HG02943 (cell line): ENCODE results near the gene MYCBP.
A peak's percentile ranks its signal among the peaks of the same experiment; 100 is the strongest.
"Not testable (repeated sequence)": the region's sequence is repeated elsewhere in the genome, so short reads cannot be mapped to it uniquely, and the experiment has no call there.

Source experiments
- ATAC-seq: cut with Tn5 transposase; IDR thresholded peaks from one replicate; pipeline ENCODE4 v1.9.1; 2021; ENCODE audit warnings: mild to moderate bottlenecking, low read depth, moderate library complexity; ENCODE audit not compliant: unreplicated experiment

MYCBP gene

DNA sequence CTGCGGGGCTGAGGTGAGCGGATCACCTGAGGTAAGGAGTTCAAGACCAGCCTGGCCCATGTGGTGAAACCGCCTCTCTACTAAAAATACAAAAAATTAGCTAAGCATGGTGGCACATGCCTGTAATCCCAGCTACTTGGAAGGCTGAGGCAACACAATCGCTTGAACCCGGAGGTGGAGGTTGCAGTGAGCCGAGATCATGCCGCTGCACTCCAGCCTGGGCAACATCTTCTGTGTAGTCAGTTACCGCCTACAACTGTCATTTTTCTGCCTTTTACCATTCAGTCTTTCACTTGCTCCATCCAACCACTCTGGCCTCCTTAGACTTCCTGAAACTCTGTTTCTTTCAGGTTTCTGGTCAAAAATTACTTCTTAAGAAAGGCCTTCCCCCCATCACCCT lies 2.2 kb downstream of the MYCBP start:
- no peak for ATAC-seq

DNA sequence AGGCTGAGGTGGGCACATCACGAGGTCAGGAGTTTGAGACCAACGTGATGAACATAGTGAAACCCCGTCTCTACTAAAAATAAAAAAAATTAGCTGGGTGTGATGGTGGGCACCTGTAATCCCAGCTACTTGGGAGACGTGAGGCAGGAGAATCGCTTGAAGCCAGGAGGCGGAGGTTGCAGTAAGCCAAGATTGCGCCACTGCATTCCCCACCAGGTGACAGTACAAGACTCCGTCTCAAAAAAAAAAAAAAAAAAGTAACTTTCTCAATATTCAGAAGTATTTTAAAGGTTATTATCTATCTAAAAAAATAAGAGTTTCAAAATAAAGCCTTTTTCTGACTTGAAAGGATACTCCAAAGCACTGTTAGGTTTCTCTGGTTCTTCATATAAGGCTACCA lies 5.9 kb downstream of the MYCBP start:
- ATAC-seq = no peak

DNA sequence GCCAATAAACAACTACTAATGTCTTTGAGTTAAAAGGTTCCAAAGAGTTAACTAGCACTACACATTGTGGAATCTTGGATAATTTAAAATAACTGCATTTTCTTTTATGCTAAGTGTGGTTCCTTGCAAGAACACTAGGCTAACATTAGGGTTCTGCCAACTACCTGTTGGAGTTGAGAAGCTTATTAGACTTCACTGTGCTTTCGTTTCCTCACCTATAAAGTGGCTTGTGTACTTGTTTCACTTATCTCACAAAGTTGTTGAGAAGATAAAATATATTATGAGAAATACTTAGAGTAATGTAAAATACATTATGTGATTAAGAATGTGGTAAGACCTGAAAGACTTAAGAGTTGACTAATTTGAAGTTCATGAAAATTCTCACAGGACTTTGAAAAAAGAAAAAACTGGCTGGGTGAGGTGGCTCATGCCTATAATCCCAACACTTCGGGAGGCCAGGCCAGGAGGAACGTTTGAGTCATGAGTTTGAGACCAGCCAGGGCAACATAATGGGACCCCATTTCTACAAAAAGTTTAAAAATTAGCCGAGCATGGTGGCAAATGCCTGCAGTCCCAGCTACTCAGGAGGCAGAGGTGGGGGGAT lies 7.9 kb downstream of the MYCBP start:
- ATAC-seq = no peak

DNA sequence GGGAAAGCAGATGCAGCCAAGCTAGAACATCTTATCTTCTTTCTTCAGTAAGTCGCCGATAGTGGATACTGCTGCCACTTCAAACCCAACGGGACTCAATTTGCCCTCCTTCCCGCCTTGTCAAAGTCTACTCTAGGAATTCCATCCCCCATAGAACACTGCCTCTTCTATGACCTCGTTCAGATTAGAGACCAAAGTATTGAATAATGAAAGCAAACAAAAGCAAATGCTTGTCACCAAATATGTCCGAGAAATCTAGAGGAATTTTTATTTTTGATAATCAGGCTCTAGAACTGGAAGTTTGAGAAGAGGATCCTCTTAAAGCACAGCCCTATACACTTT lies 12.7 kb downstream of the MYCBP start:
- ATAC-seq = no peak

DNA sequence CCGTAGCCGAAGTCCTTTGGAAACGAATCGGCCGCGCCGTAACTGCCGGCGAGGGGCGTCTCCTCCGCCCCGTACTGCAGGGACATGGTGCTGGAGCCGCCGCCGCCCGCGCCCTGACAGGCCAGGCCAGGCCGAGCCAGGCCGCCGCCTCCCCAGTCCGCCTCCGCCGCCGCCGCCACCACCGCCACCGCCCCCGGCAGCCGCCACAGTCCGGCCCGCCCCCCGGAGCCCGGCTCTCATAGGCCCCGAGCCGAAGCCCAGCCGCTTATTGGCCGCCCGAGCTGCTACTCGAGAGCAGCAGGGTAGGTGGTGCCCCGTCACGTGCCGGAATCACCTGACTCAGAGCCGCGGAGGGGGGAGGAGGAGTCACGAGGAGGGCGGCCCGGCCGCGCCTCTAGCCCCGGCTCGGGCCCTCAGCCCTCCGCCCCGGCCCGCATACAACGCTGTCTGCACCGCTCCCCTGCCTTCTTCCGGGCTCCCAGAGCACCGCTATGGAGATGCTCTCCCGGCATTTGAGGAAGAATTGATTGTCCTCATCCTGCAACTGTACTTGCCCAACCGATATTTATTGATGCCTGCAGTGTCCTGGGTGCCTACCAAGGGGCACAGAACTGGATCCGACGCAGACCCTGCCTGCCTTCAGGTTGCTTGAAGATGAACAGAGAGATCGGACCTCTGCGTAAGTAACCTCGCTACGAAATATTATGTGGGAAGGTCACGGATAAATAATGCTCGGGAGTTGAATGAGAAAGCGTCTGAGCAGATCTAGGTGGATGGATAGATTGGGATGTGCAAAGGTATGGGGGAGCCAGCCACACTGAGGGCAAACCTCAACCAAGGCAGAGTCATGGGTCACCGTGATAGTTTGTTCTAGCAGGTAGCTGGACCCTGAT lies 13.3 kb downstream of the MYCBP start, which contains the start of gene RRAGC:
TSS of gene RRAGC (minus strand) at position 212 of the 893 bp plus-strand sequence. CDS start at position 86, 126 bp downstream.
- peak; percentile 91 for ATAC-seq

DNA sequence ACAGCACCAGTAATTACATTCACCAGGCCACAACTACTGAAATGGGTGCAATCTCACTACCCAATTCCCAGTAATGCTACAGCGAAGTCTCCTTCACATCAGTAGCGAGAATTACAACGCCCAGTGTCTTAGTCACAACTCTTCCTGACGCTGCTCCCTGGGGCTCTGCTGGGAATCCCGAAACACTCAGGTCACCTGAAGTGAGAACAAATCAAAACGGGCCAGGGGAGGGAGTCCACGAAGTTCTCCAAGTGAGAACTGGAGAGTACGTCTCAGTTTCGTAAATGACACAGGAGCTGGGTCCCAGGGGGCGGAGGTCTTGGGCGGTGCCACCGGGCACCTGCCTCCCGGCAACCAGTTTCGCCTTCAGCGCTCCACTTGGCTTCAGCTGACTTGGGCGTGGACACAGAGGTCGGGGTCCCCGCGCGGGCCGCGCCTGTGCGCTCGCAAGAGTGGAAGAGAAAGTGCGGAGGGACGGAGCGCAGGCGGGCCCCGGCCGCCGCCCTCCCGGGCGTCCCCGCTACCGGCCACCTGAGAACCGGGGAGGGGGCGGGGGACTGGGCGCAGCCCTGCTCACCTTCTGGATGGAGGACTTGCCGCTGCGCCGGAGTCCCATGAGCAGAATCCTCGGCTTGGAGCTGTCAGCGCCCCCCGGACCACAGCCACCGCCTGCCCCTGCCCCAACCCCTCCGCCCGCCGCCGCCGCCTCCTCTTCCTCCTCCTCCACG lies 14.2 kb downstream of the MYCBP start:
- ATAC-seq = peak; percentile 24

DNA sequence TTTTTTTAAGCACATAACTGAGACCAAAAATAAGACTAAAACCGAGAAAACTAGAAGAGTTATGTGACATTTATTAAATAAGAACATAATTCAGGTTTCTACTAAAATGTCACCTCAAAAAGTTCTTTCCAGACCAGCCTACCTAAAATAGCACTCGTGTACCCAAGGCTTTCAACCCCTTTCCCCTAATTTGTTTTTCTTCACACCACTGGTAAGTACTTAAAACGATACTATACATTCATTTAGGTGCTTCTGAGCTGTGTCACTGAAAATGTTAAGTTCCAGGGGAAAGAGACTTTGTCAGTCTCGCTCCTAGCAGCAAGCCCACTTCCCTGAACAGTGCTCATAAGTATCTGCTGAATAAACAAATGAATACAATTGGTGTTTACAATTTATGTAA lies 20.4 kb downstream of the MYCBP start:
- no peak for ATAC-seq

DNA sequence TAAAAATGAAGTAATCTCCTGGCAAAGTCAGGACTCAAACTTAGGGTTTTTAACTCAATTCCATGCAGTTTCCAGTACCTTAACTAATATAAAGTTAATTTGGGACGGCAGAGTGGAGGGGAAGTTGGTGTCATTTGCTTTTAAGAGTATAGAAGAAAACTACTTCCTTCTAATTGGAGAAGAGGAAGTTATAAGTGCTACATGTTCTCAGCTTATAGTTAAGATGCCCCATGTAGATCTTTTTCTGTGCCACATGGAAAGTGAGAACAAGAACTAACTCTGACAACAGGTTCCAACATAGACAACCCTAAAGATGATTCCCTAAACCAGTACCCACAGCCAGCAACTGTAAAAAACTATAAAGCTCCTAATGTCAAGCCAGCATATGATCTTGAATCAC lies 25.1 kb downstream of the MYCBP start:
- ATAC-seq = no peak

DNA sequence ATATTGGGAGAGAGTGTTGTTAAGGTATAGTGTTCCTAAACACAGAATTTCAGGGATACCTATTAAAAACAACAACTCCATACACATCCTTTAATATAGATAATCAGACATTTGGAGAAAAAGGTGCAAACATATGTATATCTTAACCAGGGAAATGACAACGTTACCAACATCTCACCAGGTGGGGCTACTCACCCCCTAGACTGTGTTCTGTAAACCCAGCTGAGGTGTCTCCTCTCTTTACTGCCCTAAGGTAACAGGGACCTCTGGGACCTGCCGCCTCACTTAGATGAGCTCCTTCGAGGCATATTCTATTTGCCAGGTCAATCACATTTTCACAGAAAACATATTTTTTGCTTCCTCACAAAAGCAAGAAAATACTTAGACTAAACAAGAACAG lies 26.9 kb downstream of the MYCBP start:
- no peak for ATAC-seq

DNA sequence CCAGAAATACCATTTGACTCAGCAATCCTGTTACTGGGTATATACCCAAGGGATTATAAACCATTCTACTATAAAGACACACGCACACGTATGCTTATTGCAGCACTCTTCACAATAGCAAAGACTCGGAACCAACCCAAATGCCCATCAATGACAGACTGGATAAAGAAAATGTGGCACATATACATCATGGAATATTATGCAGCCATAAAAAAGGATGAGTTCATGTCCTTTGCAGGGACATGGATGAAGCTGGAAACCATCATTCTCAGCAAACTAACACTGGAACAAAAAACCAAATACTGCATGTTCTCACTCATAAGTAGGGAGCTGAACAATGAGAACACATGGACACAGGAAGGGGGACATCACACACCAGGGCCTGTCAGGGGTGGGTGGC lies 28.1 kb downstream of the MYCBP start:
- not testable (repeated sequence) for ATAC-seq

DNA sequence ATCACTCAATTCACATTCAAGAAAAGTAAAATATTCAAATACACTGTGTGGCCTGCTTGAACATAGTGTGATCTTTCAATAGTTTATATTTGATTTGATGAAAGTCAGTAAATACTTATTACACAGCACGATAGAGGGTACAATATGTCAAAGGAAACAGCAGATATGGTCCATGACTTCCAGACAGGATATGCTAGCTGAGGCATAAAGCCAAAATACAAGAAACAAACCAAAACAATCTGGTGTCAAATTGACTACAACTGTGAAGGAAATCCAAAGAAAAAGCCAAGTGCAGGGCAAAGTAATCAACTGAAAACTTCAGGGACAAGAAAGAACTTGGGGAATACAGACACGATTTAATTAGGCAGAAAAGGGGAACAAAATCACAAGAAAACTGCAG lies 32.9 kb downstream of the MYCBP start:
- no peak for ATAC-seq

DNA sequence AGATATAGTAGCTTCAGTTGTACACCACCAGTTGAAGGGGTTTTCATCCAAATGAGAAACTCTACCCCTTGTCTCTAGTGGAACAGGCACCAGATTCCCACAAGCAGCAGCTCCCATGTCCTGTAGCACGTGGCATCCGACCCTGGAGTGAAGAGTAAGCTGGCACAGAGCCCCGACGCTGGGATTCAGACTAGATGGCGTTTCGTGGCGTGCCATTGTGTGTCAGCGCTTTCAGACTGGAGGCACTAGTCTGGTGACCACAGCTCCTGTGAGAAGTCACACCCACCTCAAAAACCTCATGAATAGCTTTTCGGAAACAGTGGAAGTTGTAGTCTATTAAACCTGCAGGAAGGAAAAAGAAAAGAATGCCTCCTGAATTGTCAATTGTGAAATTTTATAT lies 33.8 kb downstream of the MYCBP start:
- no peak for ATAC-seq

DNA sequence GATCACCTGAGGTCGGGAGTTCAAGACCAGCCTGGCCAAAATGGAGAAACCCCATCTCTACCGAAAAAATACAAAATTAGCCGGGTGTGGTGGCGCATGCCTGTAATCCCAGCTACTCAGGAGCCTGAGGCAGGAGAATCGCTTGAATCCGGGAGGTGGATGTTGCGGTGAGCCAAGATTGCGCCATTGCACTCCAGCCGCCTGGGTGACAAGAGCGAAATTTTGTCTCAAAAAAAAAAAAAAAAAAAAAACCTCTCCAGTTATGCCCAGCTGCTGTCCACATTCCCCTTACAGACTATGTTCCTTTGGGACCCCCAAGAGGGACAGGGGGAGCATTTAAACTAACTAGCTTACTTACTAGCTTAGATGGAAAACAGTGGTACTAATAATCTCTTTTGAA lies 36.8 kb downstream of the MYCBP start:
- not testable (repeated sequence) for ATAC-seq

DNA sequence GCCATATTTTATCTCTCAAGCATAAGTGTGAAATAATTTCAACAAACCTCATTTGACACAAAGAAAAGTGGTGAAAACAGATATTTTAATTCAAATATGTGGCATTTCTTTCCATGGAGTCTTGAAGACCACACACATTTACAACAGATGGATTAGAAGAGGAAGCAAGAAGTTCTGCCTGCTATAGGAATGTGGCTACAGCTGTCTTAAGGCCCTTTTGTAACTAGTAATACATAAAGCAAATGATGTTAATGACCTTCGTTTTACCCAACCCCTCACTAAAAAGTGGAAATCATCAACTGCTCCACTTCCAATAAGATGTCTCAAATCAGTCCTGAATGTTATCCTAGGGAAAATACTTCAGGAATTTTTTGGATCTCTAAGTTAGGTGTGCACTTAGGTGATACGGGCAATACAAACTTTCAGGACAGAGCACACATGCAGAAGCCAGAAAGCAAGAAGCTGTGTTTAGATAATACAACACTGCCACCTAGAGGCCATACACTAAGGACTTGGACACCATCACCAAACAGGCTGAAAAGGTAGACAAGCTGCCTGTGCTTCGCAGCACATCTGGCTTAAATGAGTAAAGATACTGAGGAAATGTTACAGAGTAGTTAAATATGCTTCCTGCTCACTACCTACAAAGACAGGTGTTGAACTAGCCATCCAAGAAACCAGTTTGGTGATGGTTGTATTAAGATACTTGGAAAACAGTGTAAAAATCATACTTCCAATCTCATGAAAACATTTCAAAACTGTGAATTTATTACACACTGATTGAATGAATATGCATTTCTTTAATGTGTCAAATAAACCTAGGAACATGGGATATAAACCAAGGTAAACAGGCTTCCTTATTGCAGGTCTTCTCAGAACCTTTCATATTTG lies 38.0 kb downstream of the MYCBP start:
- no peak for ATAC-seq

DNA sequence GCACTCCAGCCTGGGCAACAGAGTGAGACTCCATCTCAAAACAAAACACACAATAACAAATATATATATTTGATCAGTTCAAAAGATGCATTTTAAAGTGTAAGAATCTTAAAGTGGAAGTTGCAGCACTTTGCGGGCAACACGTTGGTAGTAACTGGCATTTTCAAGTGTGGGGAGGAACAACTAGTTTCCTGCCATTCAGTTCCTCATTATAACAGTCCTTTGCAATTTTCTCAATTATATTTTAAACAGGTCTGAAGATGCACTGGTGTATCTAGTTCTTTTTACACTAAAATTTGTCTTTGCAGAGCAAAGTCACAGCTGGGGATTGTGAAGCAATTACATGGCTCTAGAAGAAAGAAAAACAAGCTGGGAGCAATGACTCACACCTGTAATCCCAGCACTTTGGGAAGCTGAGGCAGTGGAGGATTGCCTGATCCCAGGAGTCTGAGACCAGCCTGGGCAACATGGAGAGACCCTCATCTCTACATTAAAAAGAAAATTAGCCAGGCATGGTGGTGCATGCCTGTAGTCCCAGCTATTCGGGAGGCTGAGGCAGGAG lies 38.8 kb downstream of the MYCBP start:
- ATAC-seq = no peak

DNA sequence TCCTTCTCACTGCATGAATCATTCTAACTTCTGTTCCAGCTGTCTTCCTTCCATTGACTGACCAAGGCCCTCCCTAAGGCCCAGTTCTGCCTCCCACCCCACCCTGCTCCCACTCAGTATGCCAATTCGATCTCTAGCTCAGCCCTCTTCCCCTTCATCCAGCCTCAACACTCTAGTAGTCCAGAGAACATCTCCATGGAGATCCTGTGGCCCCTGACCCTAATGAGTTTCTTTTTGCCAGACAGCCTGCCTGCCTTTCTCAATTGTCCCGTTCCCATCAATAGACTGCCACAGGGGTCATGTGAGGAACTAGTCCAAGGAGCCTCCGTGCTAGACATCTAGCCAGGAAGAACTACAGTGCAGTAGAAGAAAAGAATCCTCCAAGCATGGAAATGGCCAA lies 40.0 kb downstream of the MYCBP start:
- ATAC-seq = no peak

DNA sequence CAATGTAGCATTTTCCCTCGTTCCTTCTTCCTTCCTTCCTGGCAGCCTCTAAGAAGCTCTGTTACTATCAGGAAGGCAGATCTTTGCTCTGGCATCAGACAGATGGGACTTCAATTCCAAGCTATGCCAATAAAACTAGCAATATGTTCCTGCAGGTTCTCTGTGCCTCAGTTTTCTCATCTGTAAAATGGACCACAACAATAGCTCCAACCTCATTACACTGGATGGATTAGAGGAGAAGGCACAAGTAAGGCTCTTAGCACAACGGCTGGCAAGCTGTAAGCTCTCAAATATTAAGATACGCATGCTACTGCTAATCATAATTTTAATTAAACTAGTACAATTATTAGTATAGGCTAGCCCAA lies 40.8 kb downstream of the MYCBP start:
- ATAC-seq = no peak

DNA sequence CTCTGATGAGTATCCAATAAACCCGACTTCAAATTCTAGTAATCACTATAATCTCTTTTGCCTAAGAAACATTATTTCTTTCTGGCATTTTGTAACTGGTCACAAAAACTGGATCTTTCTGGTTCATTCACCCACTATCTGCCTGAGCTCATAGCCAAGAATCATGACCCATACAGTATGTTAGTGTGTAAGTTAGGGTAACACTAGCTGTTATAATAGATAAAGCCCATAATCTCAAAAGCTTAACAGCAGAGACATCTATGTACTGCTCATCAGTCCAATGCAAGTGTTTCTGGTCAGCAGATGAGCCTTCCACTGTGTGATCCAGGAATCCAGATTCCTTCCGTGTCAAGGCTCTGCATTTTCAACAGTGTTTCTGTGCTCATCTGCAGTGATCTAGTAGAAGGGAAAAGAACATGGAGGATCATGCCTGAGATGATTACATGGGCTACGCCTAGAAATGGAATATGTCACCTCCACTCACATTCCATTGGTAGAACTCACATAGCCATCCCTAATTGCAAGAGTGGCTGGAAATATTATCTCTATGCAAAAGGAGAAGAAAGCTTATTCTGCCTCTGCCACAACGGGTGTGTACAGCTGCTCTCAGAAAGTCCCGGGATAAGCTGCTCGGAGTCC lies 41.3 kb downstream of the MYCBP start:
- ATAC-seq = no peak

DNA sequence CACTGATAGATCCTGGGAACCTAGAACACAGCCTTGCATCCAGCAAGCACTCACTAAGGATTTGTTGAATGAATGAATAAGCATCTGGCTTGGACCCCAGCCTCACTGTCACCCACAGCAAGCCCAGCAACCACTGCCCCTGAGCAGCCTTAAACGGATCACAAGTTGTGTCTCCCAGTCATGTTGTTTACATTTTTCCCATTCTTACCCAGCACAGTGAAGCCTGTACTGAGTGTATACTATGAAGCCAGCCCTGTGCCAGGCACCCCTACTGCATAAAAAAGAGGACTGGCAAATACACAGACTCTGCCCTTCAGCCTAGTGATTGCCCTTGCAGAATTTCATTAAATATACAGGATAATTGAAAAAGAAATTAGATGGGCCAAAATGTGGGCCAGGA lies 43.8 kb downstream of the MYCBP start:
- no peak for ATAC-seq

DNA sequence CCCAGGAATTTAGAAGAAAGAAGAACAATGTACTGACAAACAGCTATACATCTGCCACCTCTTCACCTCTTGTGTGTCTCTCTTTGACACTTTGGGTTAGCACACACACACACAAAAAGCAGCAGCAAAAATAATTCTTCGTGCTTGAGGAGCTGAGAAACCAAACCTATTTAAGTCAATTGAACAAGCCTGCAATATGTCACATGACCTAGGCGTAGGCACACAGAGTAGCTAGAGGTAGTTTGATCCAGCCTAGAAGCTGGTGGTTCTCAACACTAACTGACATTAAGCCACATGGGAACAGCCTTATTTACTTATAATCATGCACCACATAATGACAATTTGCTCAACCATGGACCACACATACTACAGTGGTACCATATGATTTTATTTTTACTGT lies 45.8 kb downstream of the MYCBP start:
- ATAC-seq = no peak
